ENCODE measurements around the gene PTGIS. TPM values are rescaled to one million over a fixed set of nuclear protein-coding genes. Genes with fewer than 3 reads are reported as not detected.

The PTGIS gene
- total RNA-seq, 1 donor from 2014 or later: 10.8 TPM

GRCh38 chr20:49529470-49529869 is 38.5 kb downstream of the PTGIS start:
- no peak for DNase-seq

- no peak for DNase-seq
Observed at GRCh38 chr20:49526568-49526967, 41.4 kb downstream of the PTGIS start.

DNA sequence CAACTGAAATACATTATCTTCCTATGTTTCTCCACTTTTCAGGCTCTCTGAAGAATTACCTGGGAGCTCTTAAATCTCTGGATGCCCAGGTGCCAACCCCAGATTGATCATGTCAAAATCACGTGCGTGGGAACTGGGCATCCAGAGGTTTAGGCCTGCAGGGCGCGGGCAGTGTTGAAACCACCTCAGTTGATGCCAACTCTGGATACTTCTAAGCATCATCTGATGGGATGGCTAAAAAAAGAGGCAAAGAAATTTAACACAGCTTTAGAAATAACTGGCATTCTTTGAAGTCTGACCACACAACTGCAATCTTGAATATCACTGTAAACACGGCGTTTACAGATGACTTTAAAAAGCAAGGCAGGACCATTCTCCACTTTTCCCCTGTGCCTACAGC is 41.9 kb downstream of the PTGIS start:
- no peak for DNase-seq

DNA sequence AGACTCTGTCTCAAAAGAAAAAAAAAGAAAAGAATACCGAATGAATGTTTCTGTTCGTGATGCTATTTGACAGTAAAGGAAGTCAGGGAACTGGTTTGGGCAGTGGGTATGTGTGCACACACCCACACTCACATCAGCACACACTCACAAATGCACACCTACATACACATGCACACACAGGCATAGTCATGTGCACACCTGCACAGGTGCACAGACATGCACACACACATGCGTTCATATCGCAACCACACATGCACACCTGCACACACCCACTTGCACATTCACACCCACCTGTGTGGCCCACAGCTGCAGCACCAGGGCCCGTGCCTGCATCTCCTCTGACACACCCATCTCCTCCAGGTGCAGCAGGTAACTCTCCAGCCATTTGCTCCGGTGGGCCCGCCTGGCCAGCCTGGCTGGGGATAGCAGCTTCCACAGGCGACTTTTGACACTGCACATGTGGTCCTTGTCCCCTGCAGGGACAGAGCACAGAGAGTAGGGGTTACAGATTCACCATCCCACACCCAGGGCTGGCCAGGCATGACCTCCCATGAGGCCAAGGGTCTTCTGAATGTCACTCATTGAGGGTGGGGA is 44.1 kb downstream of the PTGIS start:
- DNase-seq: no peak

DNA sequence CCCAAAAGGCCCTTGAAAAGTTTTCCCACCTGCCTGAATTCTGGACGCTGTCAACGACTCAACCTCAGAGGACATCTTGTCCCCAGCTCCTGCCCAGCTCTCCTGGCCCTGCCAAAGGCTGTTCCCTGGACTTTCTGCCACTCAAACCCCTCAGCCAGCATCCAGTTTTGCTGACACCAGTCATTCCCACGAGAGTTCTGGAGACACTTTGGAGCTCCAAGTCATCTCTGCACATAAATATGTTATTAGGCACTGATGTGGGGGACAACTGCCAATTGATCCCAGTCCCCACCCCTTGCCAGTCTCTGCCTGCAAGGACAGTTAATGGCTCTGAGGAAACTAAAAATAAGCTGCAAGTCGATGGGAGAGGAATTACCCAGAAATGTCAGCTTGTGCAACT is 46.6 kb downstream of the PTGIS start:
- DNase-seq: no peak

- no peak for DNase-seq
Observed at GRCh38 chr20:49519777-49520359, 48.1 kb downstream of the PTGIS start.

- no peak for DNase-seq
Observed at GRCh38 chr20:49519212-49519712, 48.7 kb downstream of the PTGIS start.

DNA sequence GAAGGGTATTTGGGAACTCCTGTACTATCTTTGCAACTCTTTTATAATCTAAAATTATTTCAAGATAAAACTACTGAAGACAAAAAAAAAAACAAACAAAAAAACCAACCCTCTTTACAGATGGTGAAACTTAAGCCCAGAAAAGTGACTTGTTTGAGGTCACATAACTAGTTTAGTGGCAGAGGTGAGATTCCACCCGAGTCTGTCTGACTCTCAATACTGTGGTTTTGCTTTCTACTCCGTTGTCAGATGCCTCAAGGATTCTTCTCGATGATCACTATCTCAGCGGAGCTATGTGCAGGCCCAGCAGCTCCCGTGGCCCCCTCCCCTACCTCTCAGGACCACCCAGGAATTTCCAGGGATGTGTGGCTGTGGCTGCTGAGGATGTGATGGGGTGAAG is 49.4 kb downstream of the PTGIS start:
- no peak for DNase-seq

DNA sequence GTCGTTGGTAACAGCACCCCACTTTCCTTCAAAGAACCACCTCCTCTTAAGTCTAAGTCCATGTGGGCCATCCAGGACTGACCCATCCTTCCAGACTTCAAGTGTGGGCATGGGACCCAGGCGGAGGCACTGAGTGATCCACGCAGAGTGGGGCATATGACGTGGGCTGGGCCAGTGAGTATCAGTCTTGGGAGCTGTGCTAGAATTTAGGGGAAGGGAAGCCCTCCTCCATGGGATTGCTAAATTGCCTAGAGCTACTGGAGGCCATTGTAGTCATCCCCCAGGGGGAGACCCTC is 50.2 kb downstream of the PTGIS start:
- DNase-seq: no peak

- DNase-seq: no peak
Observed at GRCh38 chr20:49516916-49517804, 50.8 kb downstream of the PTGIS start.

DNA sequence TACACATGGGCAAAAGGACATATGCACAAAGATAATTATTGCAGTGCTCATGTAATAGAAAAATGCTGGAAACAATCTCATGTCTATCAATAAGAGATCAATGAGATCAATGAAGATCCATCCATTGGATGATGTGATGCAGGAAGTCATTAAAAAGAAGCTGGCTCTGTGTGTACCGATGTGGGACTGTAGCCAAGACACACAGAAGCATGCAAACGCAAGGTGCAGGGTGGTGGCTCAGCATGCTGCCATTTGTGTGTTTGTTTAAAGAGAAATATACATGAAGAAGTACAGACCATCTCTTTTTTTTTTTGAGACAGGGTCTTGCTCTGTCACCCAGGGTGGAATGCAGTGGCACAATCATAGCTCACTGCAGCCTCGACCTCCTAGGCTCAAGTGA is 52.4 kb downstream of the PTGIS start:
- DNase-seq: no peak

DNA sequence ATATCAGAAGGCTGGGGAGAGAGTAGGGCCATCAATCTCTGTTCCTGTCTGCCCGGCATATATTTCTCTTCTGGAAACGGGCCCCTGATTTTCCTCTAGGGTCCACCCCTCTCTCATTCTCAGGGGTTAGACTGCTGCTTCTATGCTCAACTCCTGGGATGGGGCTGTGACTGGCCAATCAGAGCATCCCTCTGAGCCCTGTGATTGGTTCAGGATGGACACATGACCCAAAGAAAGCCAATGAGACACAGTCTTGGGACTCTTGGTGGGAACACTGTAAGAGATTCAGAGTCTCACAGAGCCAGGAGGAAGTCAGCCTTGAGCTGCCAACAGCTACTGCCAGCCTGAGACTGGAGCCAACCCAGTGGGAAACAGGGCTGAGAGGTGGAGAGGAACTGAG is 54.4 kb downstream of the PTGIS start:
- DNase-seq: no peak

DNA sequence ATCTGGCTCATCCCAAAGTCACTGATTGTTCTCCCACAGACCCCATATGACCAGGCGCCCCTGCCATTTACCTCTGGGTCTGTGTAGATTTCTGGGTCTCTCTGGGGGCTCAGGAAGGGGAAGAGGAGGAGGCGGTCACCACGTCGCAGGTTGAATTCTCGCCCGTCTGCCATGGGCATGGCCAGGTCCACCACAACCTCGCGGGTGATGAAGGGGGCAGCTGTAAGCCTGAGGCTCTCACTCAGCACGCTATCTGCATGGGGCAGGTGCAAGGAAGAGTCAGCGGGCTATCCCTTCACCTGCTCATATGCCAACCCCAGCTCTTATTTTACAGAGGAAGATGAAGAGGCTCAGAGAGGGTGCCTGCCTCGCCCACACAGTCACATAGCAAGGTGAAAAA is 54.9 kb downstream of the PTGIS start:
- DNase-seq: no peak

DNA sequence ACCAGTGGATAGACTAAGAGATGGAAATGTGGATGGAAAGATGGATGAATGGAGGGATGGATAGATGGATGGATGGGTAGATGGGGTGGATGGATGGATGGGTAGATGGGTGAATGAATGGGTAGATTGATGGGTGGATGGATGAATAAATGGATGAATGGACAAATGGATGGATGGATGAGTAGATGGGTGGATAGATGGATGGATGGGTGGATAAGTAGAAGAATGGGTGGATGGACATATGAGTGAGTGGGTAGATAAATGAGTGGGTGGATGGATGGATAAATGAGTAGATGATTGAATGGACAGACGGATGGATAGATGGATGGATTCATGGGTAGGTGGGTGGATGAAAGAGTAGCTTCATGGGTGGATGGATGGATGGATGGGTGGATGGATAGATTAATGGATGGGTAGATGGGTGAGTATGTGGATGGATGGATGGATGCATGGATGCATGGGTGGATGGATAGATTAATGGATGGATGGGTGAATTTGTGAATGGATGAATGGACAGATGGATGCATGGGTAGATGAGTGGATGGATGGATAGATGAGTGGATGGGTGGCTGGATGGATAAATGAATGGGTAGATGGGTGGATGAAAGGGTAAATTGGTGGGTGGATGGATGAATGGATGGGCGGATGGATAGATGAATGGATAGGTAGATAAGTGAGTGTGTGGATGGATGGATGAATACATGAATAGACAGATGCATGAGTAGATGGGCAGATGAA is 56.0 kb downstream of the PTGIS start:
- DNase-seq: no peak

GRCh38 chr20:49510562-49511122 is 57.3 kb downstream of the PTGIS start:
- no peak for DNase-seq

DNA sequence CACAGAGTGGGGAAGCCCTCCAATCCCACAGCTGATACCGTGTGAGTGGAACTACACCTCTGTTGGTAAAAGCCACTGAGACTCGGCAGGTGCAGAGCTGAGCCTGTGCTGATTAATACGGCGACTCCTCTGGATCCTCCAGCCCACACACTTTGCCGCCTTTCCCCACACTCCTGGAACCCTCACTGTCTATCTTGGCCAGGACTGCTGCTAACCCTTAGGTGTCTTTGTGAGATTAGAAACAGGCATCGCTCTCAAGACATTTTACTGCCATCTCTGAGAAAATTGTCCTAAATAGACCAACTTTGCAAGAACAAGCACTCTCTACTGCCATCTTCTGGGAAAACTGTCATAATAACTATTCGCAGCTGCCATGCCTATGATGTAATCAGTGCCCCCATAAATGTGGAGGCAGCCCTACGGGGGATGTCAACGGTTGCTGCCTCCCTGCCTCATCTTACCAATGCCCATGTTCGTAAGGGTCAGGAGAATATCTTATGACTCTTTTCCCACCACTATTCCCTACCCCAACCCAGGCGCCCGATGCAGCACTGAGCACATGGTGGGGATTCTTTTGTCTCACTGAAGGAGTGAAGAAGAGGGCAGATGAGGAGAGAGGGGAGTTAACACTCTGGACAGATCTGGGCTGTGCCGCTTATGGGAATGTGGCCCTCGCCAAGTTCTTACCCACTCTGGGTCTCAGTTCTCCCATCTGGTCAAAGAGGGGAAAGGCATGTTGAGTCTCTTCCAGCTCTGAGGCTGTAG is 59.3 kb downstream of the PTGIS start:
- DNase-seq: no peak

DNA sequence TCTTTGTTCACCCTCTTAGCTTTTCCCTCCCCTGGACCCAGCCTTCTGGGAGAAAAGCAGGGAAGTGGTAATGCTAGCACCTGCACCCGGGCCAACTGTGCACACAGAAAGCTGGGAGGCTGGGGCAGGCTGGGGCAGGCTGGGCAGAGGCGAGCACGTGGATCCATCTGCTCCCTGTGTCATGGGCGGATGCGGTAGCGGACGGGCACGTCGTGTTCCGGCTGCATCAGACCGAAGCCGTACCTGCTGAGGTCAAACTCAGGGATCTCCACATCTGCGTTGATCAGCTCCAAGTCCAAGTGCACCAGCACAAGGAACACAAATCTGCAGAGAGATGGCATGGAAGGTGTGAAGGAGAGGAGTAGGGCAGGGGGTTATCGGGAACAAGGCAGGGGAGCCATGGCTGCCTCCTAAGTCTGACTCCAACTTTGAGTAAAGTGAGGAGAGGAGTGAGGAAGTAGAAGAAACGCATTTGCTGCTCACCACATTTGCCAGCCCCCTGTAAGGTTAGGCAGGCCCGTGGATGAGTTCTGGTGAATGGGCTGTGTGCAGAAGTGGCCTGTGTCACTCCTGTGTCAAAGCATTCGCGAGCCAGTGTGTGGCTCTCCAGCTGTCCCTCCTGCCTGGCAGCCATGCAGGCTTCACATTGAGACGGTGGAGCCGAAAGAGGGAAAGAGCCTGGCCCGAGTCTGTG is 60.0 kb downstream of the PTGIS start:
- DNase-seq: no peak

DNA sequence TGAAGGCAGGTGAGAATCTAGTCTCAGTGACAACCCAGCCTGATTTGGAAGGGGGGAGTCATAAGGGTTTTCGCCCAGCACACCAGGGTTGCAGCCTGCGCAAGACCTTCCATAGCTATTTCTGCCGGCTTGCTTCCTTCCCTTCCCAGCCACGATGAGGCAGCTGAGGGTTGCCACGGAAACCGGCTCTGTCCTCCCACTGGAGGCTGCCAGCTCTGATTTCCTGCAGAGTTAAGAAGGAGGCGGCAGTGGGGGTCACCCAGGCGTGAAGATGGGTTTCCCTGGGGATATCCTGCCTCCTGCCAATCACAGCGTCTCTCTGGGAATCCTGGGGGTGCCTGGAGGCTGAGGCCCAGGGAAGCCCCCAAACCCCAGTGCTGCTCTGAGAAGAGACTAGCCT is 62.4 kb downstream of the PTGIS start:
- DNase-seq: peak; percentile 68

DNA sequence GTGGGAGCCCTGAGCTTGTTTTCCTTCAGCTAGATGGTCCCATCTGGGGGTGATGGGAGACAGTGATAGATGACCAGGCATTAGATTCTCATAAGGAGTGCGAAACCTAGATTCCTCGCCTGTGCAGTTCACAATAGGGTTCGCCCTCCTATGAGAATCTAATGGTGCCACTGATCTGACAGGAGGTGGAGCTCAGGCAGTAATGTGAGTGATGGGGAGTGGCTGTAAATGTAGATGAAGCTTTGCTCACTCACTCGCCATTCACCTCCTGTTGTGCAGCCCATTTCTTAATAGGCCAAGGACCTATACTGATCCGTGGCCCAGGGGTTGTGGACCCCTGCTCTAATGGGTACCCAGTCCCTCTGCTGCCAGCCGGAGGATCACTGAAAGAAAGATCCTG is 64.8 kb downstream of the PTGIS start:
- DNase-seq: no peak

DNA sequence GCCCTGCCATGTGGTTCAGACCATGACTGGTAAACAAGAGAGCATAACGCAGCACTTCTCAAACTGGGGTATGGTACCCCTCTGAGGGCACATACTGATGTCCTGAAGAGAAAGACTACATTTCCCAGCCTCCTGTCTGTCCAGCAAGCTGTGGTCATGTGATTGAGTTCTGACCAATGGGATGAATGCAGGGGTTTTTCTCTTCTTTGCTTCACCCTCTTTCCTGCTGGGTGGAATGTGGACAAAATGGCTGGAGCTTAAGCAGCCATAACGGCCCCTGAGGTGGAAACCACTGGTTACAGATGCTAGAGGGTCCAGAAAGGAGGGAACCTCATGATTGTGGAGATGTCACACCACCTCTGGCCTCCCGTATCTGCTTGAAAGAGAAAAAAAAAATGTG is 66.0 kb downstream of the PTGIS start:
- DNase-seq: no peak

DNA sequence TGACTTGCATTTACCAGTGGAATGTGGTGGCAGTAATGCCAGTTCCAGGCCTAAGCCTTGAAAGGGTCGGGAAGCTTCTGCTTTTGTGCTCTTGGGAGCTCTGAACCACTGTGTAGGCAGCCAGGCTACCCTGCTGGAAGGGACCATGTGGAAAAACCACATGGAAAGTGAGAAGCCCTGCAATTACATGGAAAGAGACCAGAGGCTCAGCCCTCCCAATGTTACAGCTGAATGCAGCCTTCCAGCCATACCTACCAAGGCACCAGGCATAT is 70.6 kb downstream of the PTGIS start:
- no peak for DNase-seq

Data from occipital lobe (tissue), 2 donors.